ENCODE results near the gene ELF2.

DNA sequence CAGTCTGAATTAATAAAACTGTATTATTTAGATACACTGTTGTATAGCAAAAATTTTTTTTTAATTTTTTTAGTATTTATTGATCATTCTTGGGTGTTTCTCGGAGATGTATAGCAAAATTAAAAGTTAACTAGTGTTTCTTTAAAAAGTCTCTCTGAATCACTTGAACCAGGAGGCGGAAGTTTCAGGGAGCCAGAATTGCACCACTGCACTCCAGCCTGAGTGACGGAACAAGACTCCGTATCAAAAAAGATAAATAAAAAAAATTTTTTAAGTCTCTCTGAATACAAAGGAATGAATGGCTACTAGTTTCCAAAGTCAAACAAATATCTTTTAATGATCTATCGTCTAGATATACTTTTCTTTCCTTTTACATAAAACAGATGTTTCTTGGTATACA lies 64.4 kb downstream of the ELF2 start:
- TF ChIP-seq, protein P1, sequence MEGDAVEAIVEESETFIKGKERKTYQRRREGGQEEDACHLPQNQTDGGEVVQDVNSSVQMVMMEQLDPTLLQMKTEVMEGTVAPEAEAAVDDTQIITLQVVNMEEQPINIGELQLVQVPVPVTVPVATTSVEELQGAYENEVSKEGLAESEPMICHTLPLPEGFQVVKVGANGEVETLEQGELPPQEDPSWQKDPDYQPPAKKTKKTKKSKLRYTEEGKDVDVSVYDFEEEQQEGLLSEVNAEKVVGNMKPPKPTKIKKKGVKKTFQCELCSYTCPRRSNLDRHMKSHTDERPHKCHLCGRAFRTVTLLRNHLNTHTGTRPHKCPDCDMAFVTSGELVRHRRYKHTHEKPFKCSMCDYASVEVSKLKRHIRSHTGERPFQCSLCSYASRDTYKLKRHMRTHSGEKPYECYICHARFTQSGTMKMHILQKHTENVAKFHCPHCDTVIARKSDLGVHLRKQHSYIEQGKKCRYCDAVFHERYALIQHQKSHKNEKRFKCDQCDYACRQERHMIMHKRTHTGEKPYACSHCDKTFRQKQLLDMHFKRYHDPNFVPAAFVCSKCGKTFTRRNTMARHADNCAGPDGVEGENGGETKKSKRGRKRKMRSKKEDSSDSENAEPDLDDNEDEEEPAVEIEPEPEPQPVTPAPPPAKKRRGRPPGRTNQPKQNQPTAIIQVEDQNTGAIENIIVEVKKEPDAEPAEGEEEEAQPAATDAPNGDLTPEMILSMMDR (IDR thresholded peaks at IDR 0.05; ENCODE audit: insufficient read depth, low read depth, low read length): no peak
- TF ChIP-seq EZH2 (IDR thresholded peaks at IDR 0.05; ENCODE audit: insufficient read depth, low read length): no peak
